ENCODE results near the gene LONP2.

DNA sequence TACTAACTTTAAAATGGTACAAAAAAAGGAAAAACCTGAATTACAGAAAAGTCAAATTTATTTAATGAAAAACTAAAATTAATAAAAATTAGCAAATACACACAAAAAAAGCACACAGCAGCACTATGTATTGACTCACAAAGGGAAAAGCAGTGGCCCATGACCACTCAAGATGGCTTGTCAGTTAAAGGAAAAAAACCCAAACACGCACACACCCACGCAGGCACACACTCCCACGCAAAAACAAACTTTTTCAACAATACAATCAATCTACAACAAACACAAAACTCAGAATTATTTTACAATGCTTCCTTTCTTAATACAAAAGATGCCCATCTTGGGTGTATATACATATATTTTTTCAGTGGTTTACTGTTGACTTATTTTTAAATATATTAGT, 116.9 kb downstream of the LONP2 start:
- TF ChIP-seq, protein P1, sequence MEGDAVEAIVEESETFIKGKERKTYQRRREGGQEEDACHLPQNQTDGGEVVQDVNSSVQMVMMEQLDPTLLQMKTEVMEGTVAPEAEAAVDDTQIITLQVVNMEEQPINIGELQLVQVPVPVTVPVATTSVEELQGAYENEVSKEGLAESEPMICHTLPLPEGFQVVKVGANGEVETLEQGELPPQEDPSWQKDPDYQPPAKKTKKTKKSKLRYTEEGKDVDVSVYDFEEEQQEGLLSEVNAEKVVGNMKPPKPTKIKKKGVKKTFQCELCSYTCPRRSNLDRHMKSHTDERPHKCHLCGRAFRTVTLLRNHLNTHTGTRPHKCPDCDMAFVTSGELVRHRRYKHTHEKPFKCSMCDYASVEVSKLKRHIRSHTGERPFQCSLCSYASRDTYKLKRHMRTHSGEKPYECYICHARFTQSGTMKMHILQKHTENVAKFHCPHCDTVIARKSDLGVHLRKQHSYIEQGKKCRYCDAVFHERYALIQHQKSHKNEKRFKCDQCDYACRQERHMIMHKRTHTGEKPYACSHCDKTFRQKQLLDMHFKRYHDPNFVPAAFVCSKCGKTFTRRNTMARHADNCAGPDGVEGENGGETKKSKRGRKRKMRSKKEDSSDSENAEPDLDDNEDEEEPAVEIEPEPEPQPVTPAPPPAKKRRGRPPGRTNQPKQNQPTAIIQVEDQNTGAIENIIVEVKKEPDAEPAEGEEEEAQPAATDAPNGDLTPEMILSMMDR (IDR thresholded peaks at IDR 0.05), result no peak
- no peak for TF ChIP-seq JUNB (IDR thresholded peaks at IDR 0.05)
- TF ChIP-seq MAFK (IDR thresholded peaks at IDR 0.05; ENCODE audit: partially characterized antibody), result no peak
